Measurements from ENCODE around the gene PLXNA4.

PLXNA4 gene

DNA sequence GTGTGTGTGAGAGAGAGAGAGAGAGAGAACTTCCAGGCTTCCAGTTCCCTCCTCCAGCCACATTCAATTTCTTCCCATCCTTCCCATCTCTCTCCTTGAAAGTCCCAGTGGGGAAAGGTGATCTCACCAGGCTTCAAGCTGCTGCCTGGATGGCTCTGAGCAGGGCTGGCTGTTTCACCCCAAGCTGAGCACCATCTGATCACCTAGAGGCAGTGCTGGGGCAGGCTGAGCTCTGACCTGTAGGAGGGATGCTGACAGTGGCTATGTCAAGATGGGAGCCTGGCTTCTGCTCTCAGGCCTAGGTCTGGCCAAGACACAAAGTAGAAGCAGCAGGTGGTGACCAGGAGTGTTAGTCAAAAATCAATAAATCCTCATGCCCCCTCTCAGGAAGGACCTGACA is 370.8 kb downstream of the PLXNA4 start:
- DNase-seq (ENCODE audit: extremely low read depth, low read depth), result no peak
- TF ChIP-seq, protein P1, sequence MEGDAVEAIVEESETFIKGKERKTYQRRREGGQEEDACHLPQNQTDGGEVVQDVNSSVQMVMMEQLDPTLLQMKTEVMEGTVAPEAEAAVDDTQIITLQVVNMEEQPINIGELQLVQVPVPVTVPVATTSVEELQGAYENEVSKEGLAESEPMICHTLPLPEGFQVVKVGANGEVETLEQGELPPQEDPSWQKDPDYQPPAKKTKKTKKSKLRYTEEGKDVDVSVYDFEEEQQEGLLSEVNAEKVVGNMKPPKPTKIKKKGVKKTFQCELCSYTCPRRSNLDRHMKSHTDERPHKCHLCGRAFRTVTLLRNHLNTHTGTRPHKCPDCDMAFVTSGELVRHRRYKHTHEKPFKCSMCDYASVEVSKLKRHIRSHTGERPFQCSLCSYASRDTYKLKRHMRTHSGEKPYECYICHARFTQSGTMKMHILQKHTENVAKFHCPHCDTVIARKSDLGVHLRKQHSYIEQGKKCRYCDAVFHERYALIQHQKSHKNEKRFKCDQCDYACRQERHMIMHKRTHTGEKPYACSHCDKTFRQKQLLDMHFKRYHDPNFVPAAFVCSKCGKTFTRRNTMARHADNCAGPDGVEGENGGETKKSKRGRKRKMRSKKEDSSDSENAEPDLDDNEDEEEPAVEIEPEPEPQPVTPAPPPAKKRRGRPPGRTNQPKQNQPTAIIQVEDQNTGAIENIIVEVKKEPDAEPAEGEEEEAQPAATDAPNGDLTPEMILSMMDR (IDR thresholded peaks at IDR 0.05; ENCODE audit: low read depth, low read length), result no peak

DNA sequence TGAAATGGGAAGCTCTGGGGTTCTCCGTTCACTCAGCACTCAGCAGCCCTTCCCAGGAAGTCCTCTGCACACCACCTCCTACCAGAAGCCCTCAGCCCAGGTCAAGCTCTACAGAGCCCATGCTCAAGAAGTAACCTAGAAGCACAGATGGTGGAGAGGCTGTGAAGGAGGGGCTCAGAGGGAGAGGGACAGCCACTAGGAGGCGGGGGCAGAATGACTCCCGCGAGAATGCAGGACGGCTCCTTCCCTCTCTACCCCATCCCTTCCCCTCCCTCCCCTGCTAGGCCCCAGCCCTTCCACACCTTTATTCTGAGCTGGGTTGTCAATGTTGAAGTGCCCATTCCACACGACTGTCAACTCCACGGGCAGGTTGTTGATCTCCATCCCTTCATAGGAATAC is 373.2 kb downstream of the PLXNA4 start:
- DNase-seq (ENCODE audit: extremely low read depth, low read depth), result no peak
- TF ChIP-seq, protein P1 (IDR thresholded peaks at IDR 0.05; ENCODE audit: low read depth, low read length), result no peak

DNA sequence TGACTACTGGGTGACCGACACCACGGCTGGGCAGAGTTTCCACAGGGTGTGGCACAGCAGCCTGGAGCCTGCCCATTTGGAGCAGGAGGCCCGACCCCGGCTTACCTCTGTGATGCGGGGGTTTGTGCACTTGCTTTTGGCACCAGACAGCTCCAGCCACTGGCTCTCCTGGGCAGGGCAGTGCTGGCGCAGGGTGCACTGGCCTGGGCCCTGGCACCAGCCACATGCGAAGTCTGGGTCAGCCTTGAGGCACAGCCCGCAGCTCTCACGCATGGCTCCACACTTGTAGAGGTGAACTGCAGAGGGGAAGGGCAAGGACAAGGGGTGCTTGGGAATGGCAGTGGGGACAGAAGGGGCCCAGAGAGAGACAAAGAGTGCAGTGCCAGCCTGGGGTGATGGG is 373.7 kb downstream of the PLXNA4 start:
- no peak for DNase-seq (ENCODE audit: extremely low read depth, low read depth)
- TF ChIP-seq, protein P1 (IDR thresholded peaks at IDR 0.05; ENCODE audit: low read depth, low read length), result no peak

DNA sequence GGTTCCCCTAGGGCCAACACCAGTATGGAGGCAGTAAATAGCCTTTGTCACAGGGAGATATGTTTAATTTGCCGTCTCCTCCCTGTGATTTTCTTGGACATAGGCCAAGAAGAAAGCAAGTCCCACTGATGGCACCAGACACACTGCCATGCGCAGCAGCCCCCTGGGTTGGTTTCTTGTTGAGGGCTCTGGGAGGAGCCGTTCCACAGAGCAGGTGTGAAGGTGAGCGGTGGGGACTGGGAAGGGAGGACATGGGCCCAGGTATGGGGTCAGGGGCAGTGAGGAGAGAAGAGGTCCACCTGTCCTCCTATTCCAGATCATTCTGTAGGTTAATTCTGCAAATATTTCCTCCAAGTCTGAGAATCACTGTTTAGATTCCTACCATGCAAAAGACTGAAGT is 376.1 kb downstream of the PLXNA4 start:
- no peak for DNase-seq (ENCODE audit: extremely low read depth, low read depth)
- TF ChIP-seq, protein P1 (IDR thresholded peaks at IDR 0.05; ENCODE audit: low read depth, low read length), result no peak

DNA sequence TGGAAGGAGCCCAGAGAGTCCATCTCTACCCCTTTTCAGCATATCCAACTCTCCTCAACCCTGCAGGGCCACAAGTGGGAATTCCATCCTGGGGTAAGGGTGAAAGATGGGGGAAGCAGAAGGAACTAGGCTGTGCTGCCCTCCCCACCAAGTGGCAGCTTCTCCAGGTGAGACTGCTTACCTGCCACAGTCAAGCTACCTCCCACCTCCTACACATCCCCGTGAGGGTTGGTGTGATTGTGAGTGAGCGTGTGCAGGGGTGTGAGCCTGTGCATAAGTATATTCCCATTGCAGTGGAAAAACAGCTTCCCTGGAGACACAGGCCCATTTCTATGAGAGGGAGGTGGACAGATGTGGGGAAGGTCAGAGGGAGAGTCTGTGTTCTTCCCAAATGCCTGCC is 376.6 kb downstream of the PLXNA4 start:
- DNase-seq (ENCODE audit: extremely low read depth, low read depth), result no peak
- TF ChIP-seq, protein P1 (IDR thresholded peaks at IDR 0.05; ENCODE audit: low read depth, low read length), result no peak

DNA sequence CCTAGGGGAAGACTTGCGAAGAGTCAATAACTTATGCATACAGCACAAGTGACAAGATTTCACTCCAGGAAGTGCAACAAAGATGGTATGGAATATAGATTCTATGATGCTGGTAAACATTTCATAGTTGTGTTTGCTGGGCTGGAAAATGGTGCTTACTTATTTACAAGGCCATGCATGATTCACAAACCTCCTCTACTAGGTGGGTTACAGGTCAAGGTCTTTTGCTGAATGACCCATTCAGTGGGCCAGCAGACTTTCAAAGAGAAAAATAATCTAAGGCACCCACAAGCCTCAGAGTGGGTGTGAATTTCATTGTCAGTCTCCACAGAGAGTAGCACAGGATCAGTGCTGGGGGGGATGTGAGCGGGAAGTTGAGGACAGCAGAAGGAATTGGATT is 378.5 kb downstream of the PLXNA4 start:
- TF ChIP-seq, protein P1 (IDR thresholded peaks at IDR 0.05; ENCODE audit: low read depth, low read length), result no peak
- no peak for DNase-seq (ENCODE audit: extremely low read depth, low read depth)

DNA sequence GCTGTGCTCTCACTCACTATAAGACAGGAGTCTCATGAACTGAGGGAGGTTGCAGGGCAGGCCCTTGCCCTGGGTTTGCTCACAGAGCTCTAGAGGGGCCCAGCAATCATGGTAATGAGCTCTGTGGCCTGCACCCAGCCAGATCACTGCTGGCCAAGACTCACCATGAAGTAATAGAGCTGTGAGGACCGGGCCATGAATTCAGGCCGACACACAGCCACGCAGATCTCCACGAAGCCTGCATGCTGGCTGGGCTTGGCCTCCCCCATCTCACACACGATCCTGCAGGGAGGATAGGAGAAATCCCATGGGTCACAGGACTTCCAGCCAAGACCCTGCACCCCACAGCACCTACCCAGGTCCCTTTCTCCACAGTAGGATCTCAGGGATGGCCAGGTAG is 382.4 kb downstream of the PLXNA4 start:
- TF ChIP-seq, protein P1 (IDR thresholded peaks at IDR 0.05; ENCODE audit: low read depth, low read length), result no peak

More for the DNA sequence above, 382.4 kb downstream of the PLXNA4 start:
- DNase-seq (ENCODE audit: extremely low read depth, low read depth), result no peak
